Measurements from ENCODE around the gene OR10G7. TPM values are rescaled to one million over a fixed set of nuclear protein-coding genes. Genes with fewer than 3 reads are reported as not detected.

Gene OR10G7
- polyA plus RNA-seq, 1 donor from 2014 or later: not detected

DNA sequence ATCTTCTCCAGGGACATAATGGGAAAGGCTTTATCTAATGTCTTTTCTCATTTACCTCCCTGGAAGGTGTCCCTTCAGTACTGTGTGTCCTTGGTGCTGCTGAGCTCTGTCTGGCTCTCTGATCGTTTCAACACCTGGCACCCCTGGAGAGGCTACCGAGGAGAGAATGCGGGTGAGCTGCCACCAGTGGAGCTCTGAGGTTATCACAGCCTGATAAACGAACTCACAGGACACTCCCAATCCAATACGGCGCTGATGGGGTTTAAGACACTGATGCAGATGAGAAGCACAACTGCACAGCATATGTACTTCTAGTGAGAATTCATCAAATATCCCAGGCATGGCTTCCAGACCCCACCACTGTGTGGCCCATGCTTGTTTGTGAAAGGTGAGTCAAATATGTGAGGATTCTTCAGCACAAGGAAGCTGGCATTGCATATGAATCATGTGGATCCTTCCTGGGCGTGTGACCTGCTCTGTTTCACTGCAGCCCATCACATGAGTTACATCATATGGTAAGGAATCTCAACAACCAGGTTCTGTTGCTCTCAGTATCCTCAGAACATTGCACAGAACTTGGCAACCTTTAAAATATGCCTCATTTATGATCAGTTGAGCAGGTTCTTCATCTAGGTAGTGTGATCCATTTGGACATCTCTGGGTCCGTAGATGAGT, 39.3 kb upstream of the OR10G7 start:
- Histone ChIP-seq H3F3A (ENCODE audit: insufficient read depth, low read length, poor library complexity, severe bottlenecking) (peaks cover 6% of the 10 kb centered on the region), H3K9ac (ENCODE audit: low read length) (no peak overlapping the region), H3K27ac (ENCODE audit: low read length) (no peak overlapping the region), H3K9me3 (ENCODE audit: low read length) (no peaks in the 10 kb centered on the region), H2AFZ (ENCODE audit: low read depth, low read length) (no peak overlapping the region), H3K27me3 (ENCODE audit: insufficient read depth, low read depth, low read length) (no peaks in the 10 kb centered on the region), H4K20me1 (ENCODE audit: insufficient read depth) (no peaks in the 10 kb centered on the region), H3K36me3 (ENCODE audit: insufficient read depth, low read length) (no peaks in the 10 kb centered on the region), H3K9me2 (ENCODE audit: insufficient read depth, low read length) (no peaks in the 10 kb centered on the region), H3K4me3 (ENCODE audit: low read length) (no peak overlapping the region), H3K4me2 (ENCODE audit: low read length) (no peak overlapping the region), H3K79me2 (replicated peaks; ENCODE audit: insufficient read depth, low read length) (no peaks in the 10 kb centered on the region)
- no peak for TF ChIP-seq RAD21 (conservative IDR thresholded peaks at IDR 0.05)
- TF ChIP-seq POLR2AphosphoS5 (IDR thresholded peaks at IDR 0.05): no peak
- TF ChIP-seq EZH2 (IDR thresholded peaks at IDR 0.05; ENCODE audit: borderline replicate concordance, insufficient read depth, low read length, poor library complexity, severe bottlenecking): no peak
- TF ChIP-seq EP300 (conservative IDR thresholded peaks at IDR 0.05; ENCODE audit: poor library complexity, severe bottlenecking): no peak
- TF ChIP-seq, protein P1, sequence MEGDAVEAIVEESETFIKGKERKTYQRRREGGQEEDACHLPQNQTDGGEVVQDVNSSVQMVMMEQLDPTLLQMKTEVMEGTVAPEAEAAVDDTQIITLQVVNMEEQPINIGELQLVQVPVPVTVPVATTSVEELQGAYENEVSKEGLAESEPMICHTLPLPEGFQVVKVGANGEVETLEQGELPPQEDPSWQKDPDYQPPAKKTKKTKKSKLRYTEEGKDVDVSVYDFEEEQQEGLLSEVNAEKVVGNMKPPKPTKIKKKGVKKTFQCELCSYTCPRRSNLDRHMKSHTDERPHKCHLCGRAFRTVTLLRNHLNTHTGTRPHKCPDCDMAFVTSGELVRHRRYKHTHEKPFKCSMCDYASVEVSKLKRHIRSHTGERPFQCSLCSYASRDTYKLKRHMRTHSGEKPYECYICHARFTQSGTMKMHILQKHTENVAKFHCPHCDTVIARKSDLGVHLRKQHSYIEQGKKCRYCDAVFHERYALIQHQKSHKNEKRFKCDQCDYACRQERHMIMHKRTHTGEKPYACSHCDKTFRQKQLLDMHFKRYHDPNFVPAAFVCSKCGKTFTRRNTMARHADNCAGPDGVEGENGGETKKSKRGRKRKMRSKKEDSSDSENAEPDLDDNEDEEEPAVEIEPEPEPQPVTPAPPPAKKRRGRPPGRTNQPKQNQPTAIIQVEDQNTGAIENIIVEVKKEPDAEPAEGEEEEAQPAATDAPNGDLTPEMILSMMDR (IDR thresholded peaks at IDR 0.05; ENCODE audit: poor library complexity, severe bottlenecking): no peak
- no peak for TF ChIP-seq TAF1 (IDR thresholded peaks at IDR 0.05; ENCODE audit: low read depth)
- TF ChIP-seq, protein P2, sequence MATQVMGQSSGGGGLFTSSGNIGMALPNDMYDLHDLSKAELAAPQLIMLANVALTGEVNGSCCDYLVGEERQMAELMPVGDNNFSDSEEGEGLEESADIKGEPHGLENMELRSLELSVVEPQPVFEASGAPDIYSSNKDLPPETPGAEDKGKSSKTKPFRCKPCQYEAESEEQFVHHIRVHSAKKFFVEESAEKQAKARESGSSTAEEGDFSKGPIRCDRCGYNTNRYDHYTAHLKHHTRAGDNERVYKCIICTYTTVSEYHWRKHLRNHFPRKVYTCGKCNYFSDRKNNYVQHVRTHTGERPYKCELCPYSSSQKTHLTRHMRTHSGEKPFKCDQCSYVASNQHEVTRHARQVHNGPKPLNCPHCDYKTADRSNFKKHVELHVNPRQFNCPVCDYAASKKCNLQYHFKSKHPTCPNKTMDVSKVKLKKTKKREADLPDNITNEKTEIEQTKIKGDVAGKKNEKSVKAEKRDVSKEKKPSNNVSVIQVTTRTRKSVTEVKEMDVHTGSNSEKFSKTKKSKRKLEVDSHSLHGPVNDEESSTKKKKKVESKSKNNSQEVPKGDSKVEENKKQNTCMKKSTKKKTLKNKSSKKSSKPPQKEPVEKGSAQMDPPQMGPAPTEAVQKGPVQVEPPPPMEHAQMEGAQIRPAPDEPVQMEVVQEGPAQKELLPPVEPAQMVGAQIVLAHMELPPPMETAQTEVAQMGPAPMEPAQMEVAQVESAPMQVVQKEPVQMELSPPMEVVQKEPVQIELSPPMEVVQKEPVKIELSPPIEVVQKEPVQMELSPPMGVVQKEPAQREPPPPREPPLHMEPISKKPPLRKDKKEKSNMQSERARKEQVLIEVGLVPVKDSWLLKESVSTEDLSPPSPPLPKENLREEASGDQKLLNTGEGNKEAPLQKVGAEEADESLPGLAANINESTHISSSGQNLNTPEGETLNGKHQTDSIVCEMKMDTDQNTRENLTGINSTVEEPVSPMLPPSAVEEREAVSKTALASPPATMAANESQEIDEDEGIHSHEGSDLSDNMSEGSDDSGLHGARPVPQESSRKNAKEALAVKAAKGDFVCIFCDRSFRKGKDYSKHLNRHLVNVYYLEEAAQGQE (IDR thresholded peaks at IDR 0.05; ENCODE audit: borderline replicate concordance): no peak
- no peak for TF ChIP-seq MXI1 (conservative IDR thresholded peaks at IDR 0.05; ENCODE audit: poor library complexity, severe bottlenecking)
- TF ChIP-seq SMC3 (conservative IDR thresholded peaks at IDR 0.05; ENCODE audit: poor library complexity): no peak

DNA sequence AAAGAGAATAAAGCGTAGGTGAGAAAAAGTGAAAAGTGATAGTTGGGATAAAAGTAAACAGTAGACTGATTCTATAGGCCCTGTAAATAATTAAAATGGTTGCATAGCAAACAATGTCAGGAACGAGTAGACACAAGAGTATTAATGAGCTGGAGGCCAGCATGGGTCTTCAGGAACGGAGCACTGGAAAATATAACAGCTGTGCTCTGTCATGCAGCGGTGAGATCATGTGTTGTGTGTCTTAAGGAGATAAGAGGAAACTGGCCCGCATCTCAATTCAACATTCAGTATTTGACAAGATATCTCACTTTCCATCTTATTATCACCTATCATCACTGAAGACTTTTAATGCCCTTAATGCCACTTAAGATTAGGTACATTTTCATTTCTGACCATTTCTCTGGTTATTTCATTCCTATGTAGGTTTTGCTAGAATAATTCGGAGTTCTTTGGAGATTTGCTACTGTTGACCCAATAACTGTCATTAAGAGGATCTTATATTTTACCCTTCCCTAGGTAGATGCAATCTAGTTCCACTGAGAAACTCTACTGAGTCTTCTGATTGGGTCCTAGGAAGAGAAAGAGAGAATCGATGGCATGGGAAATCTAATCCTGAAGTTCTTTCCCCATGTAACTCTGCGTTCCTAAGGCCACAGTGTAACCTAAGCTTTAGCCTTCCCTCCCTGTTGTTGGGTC, 38.7 kb upstream of the OR10G7 start:
- Histone ChIP-seq H3K9me3 (ENCODE audit: low read length) (no peaks in the 10 kb centered on the region), H3K9ac (ENCODE audit: low read length) (no peak overlapping the region), H3K9me2 (ENCODE audit: insufficient read depth, low read length) (no peaks in the 10 kb centered on the region), H3K4me2 (ENCODE audit: low read length) (no peak overlapping the region), H3K4me3 (ENCODE audit: low read length) (no peak overlapping the region), H2AFZ (ENCODE audit: low read depth, low read length) (no peak overlapping the region), H3K27me3 (ENCODE audit: insufficient read depth, low read depth, low read length) (no peaks in the 10 kb centered on the region), H3K79me2 (replicated peaks; ENCODE audit: insufficient read depth, low read length) (no peaks in the 10 kb centered on the region), H4K20me1 (ENCODE audit: insufficient read depth) (no peaks in the 10 kb centered on the region), H3K36me3 (ENCODE audit: insufficient read depth, low read length) (no peaks in the 10 kb centered on the region), H3F3A (ENCODE audit: insufficient read depth, low read length, poor library complexity, severe bottlenecking) (no peaks in the 10 kb centered on the region), H3K27ac (ENCODE audit: low read length) (no peak overlapping the region)
- TF ChIP-seq MXI1 (conservative IDR thresholded peaks at IDR 0.05; ENCODE audit: poor library complexity, severe bottlenecking) (no peak), RAD21 (conservative IDR thresholded peaks at IDR 0.05) (no peak), SMC3 (conservative IDR thresholded peaks at IDR 0.05; ENCODE audit: poor library complexity) (no peak), EZH2 (IDR thresholded peaks at IDR 0.05; ENCODE audit: borderline replicate concordance, insufficient read depth, low read length, poor library complexity, severe bottlenecking) (no peak), POLR2AphosphoS5 (IDR thresholded peaks at IDR 0.05) (no peak), EP300 (conservative IDR thresholded peaks at IDR 0.05; ENCODE audit: poor library complexity, severe bottlenecking) (no peak), TAF1 (IDR thresholded peaks at IDR 0.05; ENCODE audit: low read depth) (no peak)
- TF ChIP-seq, protein P2 (IDR thresholded peaks at IDR 0.05; ENCODE audit: borderline replicate concordance): no peak
- TF ChIP-seq, protein P1 (IDR thresholded peaks at IDR 0.05; ENCODE audit: poor library complexity, severe bottlenecking): no peak
